HEK293 (cell line): Measurements from ENCODE around the gene SLC13A3.

ENCODE experiments used
- CTCF ChIA-PET: fragments of 350-600 bp; formaldehyde crosslinking; extraction: SDS; loops from one replicate; lab custom pipeline; 2021; ENCODE audit warnings: antibody characterized with exemption; lab: Yijun Ruan, JAX
- POLR2A ChIA-PET: fragments of 300-600 bp; formaldehyde crosslinking; extraction: SDS; loops from one replicate; lab custom pipeline; 2020; ENCODE audit warnings: antibody characterized with exemption, inconsistent platforms; lab: Yijun Ruan, JAX
- H3K27ac ChIP-seq: fragments of 200-500 bp; sonication (Bioruptor generic); 2 replicates; pipeline ENCODE4 v1.5.1; 2014; ENCODE audit warnings: low read depth, low read length, control low read depth, inconsistent platforms; ENCODE audit errors: extremely low read depth
- H3K36me3 ChIP-seq, 2 experiments: fragments of 200-500 bp in 1 of 2; sonication (Bioruptor generic) in 1 of 2; 1 replicate in 1 of 2; 2 replicates in 1 of 2; pipeline ENCODE4 v1.5.1; 2014 to 2017; ENCODE audit warnings: inconsistent platforms in 2 of 2, low read length in 2 of 2; ENCODE audit not compliant: control insufficient read depth in 2 of 2, insufficient read depth in 1 of 2
- H3K4me1 ChIP-seq: fragments of 200-500 bp; sonication (Bioruptor generic); 2 replicates; pipeline ENCODE4 v1.5.1; 2014; ENCODE audit warnings: mild to moderate bottlenecking, low read length, inconsistent platforms; ENCODE audit not compliant: control insufficient read depth, insufficient read depth
- H3K4me3 ChIP-seq: 2 replicates; pipeline ENCODE4 v1.5.1; 2011; ENCODE audit warnings: low read depth, mild to moderate bottlenecking, control low read depth, low read length, moderate library complexity
- H3K9me3 ChIP-seq: fragments of 200-500 bp; sonication (Bioruptor generic); 2 replicates; pipeline ENCODE4 v1.5.1; 2014; ENCODE audit warnings: low read depth, low read length, inconsistent platforms; ENCODE audit not compliant: control insufficient read depth, insufficient read depth
- CTCF ChIP-seq: fragments of 450-650 bp; formaldehyde crosslinking; IDR thresholded peaks from 2 replicates; pipeline ENCODE4 v1.5.1; 2016; ENCODE audit warnings: missing biosample characterization, missing genetic modification characterization
- GLIS1 ChIP-seq: fragments of 450-650 bp; formaldehyde crosslinking; IDR thresholded peaks from 2 replicates; pipeline ENCODE4 v1.5.1; 2016; ENCODE audit warnings: missing biosample characterization, missing genetic modification characterization
- HIC1 ChIP-seq: fragments of 450-650 bp; formaldehyde crosslinking; IDR thresholded peaks from 2 replicates; pipeline ENCODE4 v1.5.1; 2016; ENCODE audit warnings: missing biosample characterization, missing genetic modification characterization
- KLF1 ChIP-seq: fragments of 450-650 bp; formaldehyde crosslinking; IDR thresholded peaks from 2 replicates; pipeline ENCODE4 v1.5.1; 2016; ENCODE audit warnings: missing biosample characterization, missing genetic modification characterization
- KLF10 ChIP-seq: fragments of 450-650 bp; IDR thresholded peaks from 2 replicates; pipeline ENCODE4 v1.5.1; 2018; ENCODE audit warnings: missing biosample characterization, mild to moderate bottlenecking, missing genetic modification characterization
- PRDM6 ChIP-seq: fragments of 450-650 bp; formaldehyde crosslinking; IDR thresholded peaks from 2 replicates; pipeline ENCODE4 v1.5.1; 2017; ENCODE audit warnings: missing biosample characterization, missing genetic modification characterization
- REST ChIP-seq: fragments of 450-650 bp; formaldehyde crosslinking; IDR thresholded peaks from 2 replicates; pipeline ENCODE4 v1.5.1; 2016; ENCODE audit warnings: missing biosample characterization, missing genetic modification characterization
- SETDB1 ChIP-seq: IDR thresholded peaks from one replicate; pipeline ENCODE4 v1.6.1; 2017; ENCODE audit warnings: mild to moderate bottlenecking, low read length, moderate library complexity, mixed read lengths; ENCODE audit not compliant: insufficient read length
- ZNF121 ChIP-seq: fragments of 450-650 bp; formaldehyde crosslinking; IDR thresholded peaks from 2 replicates; pipeline ENCODE4 v1.5.1; 2016; ENCODE audit warnings: missing biosample characterization, missing genetic modification characterization
- ZNF133 ChIP-seq: fragments of 450-650 bp; formaldehyde crosslinking; IDR thresholded peaks from 2 replicates; pipeline ENCODE4 v1.5.1; 2016; ENCODE audit warnings: missing biosample characterization, missing genetic modification characterization
- ZNF138 ChIP-seq: fragments of 450-650 bp; formaldehyde crosslinking; IDR thresholded peaks from 2 replicates; pipeline ENCODE4 v1.5.1; 2016; ENCODE audit warnings: missing biosample characterization, missing genetic modification characterization, borderline replicate concordance
- ZNF155 ChIP-seq: fragments of 450-650 bp; formaldehyde crosslinking; IDR thresholded peaks from 2 replicates; pipeline ENCODE4 v1.5.1; 2016; ENCODE audit warnings: missing biosample characterization, missing genetic modification characterization
- ZNF157 ChIP-seq: fragments of 450-650 bp; formaldehyde crosslinking; IDR thresholded peaks from 2 replicates; pipeline ENCODE4 v1.5.1; 2016; ENCODE audit warnings: missing biosample characterization, missing genetic modification characterization
- ZNF26 ChIP-seq: fragments of 450-650 bp; formaldehyde crosslinking; IDR thresholded peaks from 2 replicates; pipeline ENCODE4 v1.5.1; 2016; ENCODE audit warnings: missing biosample characterization, missing genetic modification characterization
- ZNF302 ChIP-seq: fragments of 450-650 bp; formaldehyde crosslinking; IDR thresholded peaks from 2 replicates; pipeline ENCODE4 v1.5.1; 2016; ENCODE audit warnings: missing biosample characterization, missing genetic modification characterization, low read depth
- ZNF366 ChIP-seq: fragments of 450-650 bp; formaldehyde crosslinking; conservative IDR thresholded peaks from 2 replicates; pipeline ENCODE4 v1.5.1; 2016; ENCODE audit warnings: missing biosample characterization, missing genetic modification characterization
- ZNF501 ChIP-seq: fragments of 450-650 bp; formaldehyde crosslinking; IDR thresholded peaks from 2 replicates; pipeline ENCODE4 v1.5.1; 2016; ENCODE audit warnings: missing biosample characterization, missing genetic modification characterization
- ZNF544 ChIP-seq: fragments of 450-650 bp; formaldehyde crosslinking; IDR thresholded peaks from 2 replicates; pipeline ENCODE4 v1.5.0; 2017; ENCODE audit warnings: missing biosample characterization, missing genetic modification characterization
- ZNF654 ChIP-seq: fragments of 450-650 bp; formaldehyde crosslinking; IDR thresholded peaks from 2 replicates; pipeline ENCODE4 v1.5.1; 2016; ENCODE audit warnings: low read depth, missing biosample characterization, missing genetic modification characterization
- ZNF701 ChIP-seq: fragments of 450-650 bp; formaldehyde crosslinking; IDR thresholded peaks from 2 replicates; pipeline ENCODE4 v1.5.1; 2016; ENCODE audit warnings: missing biosample characterization, missing genetic modification characterization
- ZNF776 ChIP-seq: fragments of 450-650 bp; formaldehyde crosslinking; IDR thresholded peaks from 2 replicates; pipeline ENCODE4 v1.5.0; 2017; ENCODE audit warnings: missing biosample characterization, missing genetic modification characterization, borderline replicate concordance
- ZXDB ChIP-seq: fragments of 450-650 bp; formaldehyde crosslinking; IDR thresholded peaks from 2 replicates; pipeline ENCODE4 v1.5.1; 2016; ENCODE audit warnings: missing biosample characterization, missing genetic modification characterization

The SLC13A3 gene

GRCh38 chr20:46680684-46681031 lies 29.4 kb upstream of the SLC13A3 start:
- no peaks in the 10 kb centered on the region for H3K9me3 ChIP-seq
- CTCF ChIA-PET: interaction anchor here (0.6 to 4.7 kb wide), 20 partner anchors 9 to 219 kb away, joined by 3 to 45 read pairs (median 4); partner anchors contain the start of gene ZNF334
- no peak for TF ChIP-seq ZNF654
- TF ChIP-seq, all 188 proteins: peak for 0
- POLR2A ChIA-PET: no interaction called here
- Histone ChIP-seq H3K4me3 (no peak overlapping the region), H3K27ac (no peak overlapping the region), H3K4me1 (no peaks in the 10 kb centered on the region), H3K36me3 (peaks cover 0 to 22% of the 10 kb centered on the region in 2 experiments; a peak in 1 of 3 replicates)

GRCh38 chr20:46678516-46678915 lies 27.3 kb upstream of the SLC13A3 start:
- TF ChIP-seq ZNF138 (tag by site-specific recombination) (no peak), ZNF501 (tag by site-specific recombination) (no peak), HIC1 (tag by site-specific recombination) (no peak), ZNF366 (tag by site-specific recombination) (no peak), ZNF26 (tag by site-specific recombination) (no peak), CTCF (no peak), GLIS1 (tag by site-specific recombination) (no peak), ZNF133 (tag by site-specific recombination) (no peak), ZNF544 (no peak), ZNF121 (tag by site-specific recombination) (no peak)
- Histone ChIP-seq H3K27ac (no peak overlapping the region), H3K4me1 (no peaks in the 10 kb centered on the region), H3K9me3 (no peaks in the 10 kb centered on the region), H3K36me3 (peaks cover 0 to 10% of the 10 kb centered on the region in 2 experiments; a peak in 1 of 3 replicates), H3K4me3 (no peak overlapping the region)
- ChIA-PET POLR2A (no interaction called here), CTCF (interaction anchor here (0.7 to 2.1 kb wide), 2 partner anchors 120 to 157 kb away, joined by 3 to 7 read pairs; no protein-coding TSS in a partner anchor)

- H3K27ac ChIP-seq: no peak overlapping the region
- H3K36me3 ChIP-seq: peaks cover 0 to 10% of the 10 kb centered on the region in 2 experiments; a peak in 1 of 3 replicates
- POLR2A ChIA-PET: no interaction called here
- no peaks in the 10 kb centered on the region for H3K9me3 ChIP-seq
- no peaks in the 10 kb centered on the region for H3K4me1 ChIP-seq
- CTCF ChIA-PET: no interaction called here
- H3K4me3 ChIP-seq: no peak overlapping the region
- TF ChIP-seq ZXDB (tag by site-specific recombination): no peak
- TF ChIP-seq PRDM6: no peak
- no peak for TF ChIP-seq KLF1
- TF ChIP-seq ZNF155 (tag by site-specific recombination): no peak
- TF ChIP-seq ZNF701 (tag by site-specific recombination): no peak
- no peak for TF ChIP-seq ZNF157 (tag by site-specific recombination)
- TF ChIP-seq SETDB1: no peak
- TF ChIP-seq KLF10 (tag by site-specific recombination): no peak
- no peak for TF ChIP-seq REST (tag by site-specific recombination)
- no peak for TF ChIP-seq ZNF776
- TF ChIP-seq ZNF302 (tag by site-specific recombination): no peak
These were observed 26.3 kb upstream of the SLC13A3 start for GRCh38 chr20:46677608-46678007.
